MG63 (cell line): Measurements from ENCODE around the gene SYT15. TPM values are rescaled to one million over a fixed set of nuclear protein-coding genes. Genes with fewer than 3 reads are reported as not detected.
"Not testable (repeated sequence)": the region's sequence is repeated elsewhere in the genome, so short reads cannot be mapped to it uniquely, and the experiment has no call there.

ENCODE experiments used
- DNase-seq: peaks from one replicate; pipeline ENCODE4 v3.0.0-alpha.2; 2020
- H3K27me3 ChIP-seq: fragments of 250-450 bp; sonication (Bioruptor Pico); 2 replicates; pipeline ENCODE4 v1.5.1; 2020; ENCODE audit warnings: mild to moderate bottlenecking, moderate library complexity
- H3K36me3 ChIP-seq: fragments of 250-450 bp; sonication (Bioruptor Pico); 2 replicates; pipeline ENCODE4 v1.5.1; 2020; ENCODE audit warnings: mild to moderate bottlenecking, moderate library complexity
- H3K4me3 ChIP-seq: fragments of 250-450 bp; sonication (Bioruptor Pico); 2 replicates; pipeline ENCODE4 v1.5.1; 2020; ENCODE audit warnings: mild to moderate bottlenecking, moderate library complexity
- H3K9me3 ChIP-seq: fragments of 250-450 bp; sonication (Bioruptor Pico); 2 replicates; pipeline ENCODE4 v1.5.1; 2020; ENCODE audit warnings: mild to moderate bottlenecking, moderate library complexity
- total RNA-seq: library from RNA; depleted of rRNA; stranded (reverse); fragments of >200 nt; shearing (Covaris generic); gene quantifications from 2 replicates; pipeline ENCODE4 v1.2.3, GENCODE V29; 2014; ENCODE audit warnings: low replicate concordance

The SYT15 gene
- total RNA-seq, 1 experiment from 2014 or later: not detected

GRCh38 chr10:46552526-46553237 lies 26.2 kb upstream of the SYT15 start:
- Histone ChIP-seq H3K9me3 (no peaks in the 10 kb centered on the region), H3K36me3 (no peaks in the 10 kb centered on the region), H3K27me3 (no peaks in the 10 kb centered on the region), H3K4me3 (no peak overlapping the region)
- no peak for DNase-seq

- Histone ChIP-seq H3K36me3 (no peaks in the 10 kb centered on the region), H3K4me3 (no peak overlapping the region), H3K27me3 (no peaks in the 10 kb centered on the region), H3K9me3 (no peaks in the 10 kb centered on the region)
- DNase-seq: no peak
These were observed 25.5 kb upstream of the SYT15 start for GRCh38 chr10:46553238-46554049.

- Histone ChIP-seq H3K9me3 (no peaks in the 10 kb centered on the region), H3K36me3 (no peaks in the 10 kb centered on the region), H3K27me3 (no peaks in the 10 kb centered on the region; the same call in 1 of the 2 replicates), H3K4me3 (no peak overlapping the region)
- DNase-seq: no peak
These were observed 24.7 kb upstream of the SYT15 start for GRCh38 chr10:46554166-46554781.

GRCh38 chr10:46555366-46555712 lies 23.6 kb upstream of the SYT15 start:
- Histone ChIP-seq H3K36me3 (no peaks in the 10 kb centered on the region), H3K9me3 (no peaks in the 10 kb centered on the region), H3K4me3 (no peak overlapping the region), H3K27me3 (peaks cover under 1% of the 10 kb centered on the region; the same call in 1 of the 2 replicates)
- DNase-seq: no peak

GRCh38 chr10:46555713-46556514 lies 23.0 kb upstream of the SYT15 start:
- no peak overlapping the region for H3K4me3 ChIP-seq
- no peaks in the 10 kb centered on the region for H3K9me3 ChIP-seq
- peaks cover 5% of the 10 kb centered on the region for H3K27me3 ChIP-seq
- DNase-seq: no peak
- no peaks in the 10 kb centered on the region for H3K36me3 ChIP-seq

- Histone ChIP-seq H3K9me3 (no peaks in the 10 kb centered on the region), H3K4me3 (no peak within 1 kb of the TSS), H3K36me3 (no peaks in the 10 kb centered on the region), H3K27me3 (peaks cover 9% of the 10 kb centered on the region)
- DNase-seq: no peak
These were observed 22.2 kb upstream of the SYT15 start, which contains the start of gene GPRIN2 for GRCh38 chr10:46556515-46557318. TSS of gene GPRIN2 (minus strand) at chr10:46556658. CDS start at chr10:46550736, 5,922 bp downstream.

GRCh38 chr10:46557319-46558121 lies 21.4 kb upstream of the SYT15 start:
- H3K36me3 ChIP-seq: no peaks in the 10 kb centered on the region
- no peak for DNase-seq
- H3K4me3 ChIP-seq: no peak overlapping the region
- H3K9me3 ChIP-seq: no peaks in the 10 kb centered on the region
- H3K27me3 ChIP-seq: peaks cover 9% of the 10 kb centered on the region

GRCh38 chr10:46558122-46558391 lies 20.9 kb upstream of the SYT15 start:
- no peak for DNase-seq
- Histone ChIP-seq H3K4me3 (no peak overlapping the region), H3K36me3 (no peaks in the 10 kb centered on the region), H3K9me3 (no peaks in the 10 kb centered on the region), H3K27me3 (peaks cover 9% of the 10 kb centered on the region)

- DNase-seq: no peak
- Histone ChIP-seq H3K27me3 (peaks cover 9% of the 10 kb centered on the region), H3K9me3 (no peaks in the 10 kb centered on the region), H3K4me3 (no peak overlapping the region), H3K36me3 (no peaks in the 10 kb centered on the region)
These were observed 20.3 kb upstream of the SYT15 start for GRCh38 chr10:46558392-46559185.

GRCh38 chr10:46559231-46559671 lies 19.7 kb upstream of the SYT15 start:
- no peak for DNase-seq
- Histone ChIP-seq H3K9me3 (no peaks in the 10 kb centered on the region), H3K27me3 (peaks cover 9% of the 10 kb centered on the region), H3K36me3 (no peaks in the 10 kb centered on the region), H3K4me3 (no peak overlapping the region)

- H3K27me3 ChIP-seq: peaks cover 9% of the 10 kb centered on the region
- no peaks in the 10 kb centered on the region for H3K36me3 ChIP-seq
- DNase-seq: no peak
- no peaks in the 10 kb centered on the region for H3K9me3 ChIP-seq
- H3K4me3 ChIP-seq: no peak overlapping the region
These were observed 18.5 kb upstream of the SYT15 start for GRCh38 chr10:46560381-46560780.

GRCh38 chr10:46560952-46561351 lies 18.0 kb upstream of the SYT15 start:
- DNase-seq: no peak
- no peaks in the 10 kb centered on the region for H3K9me3 ChIP-seq
- peaks cover 9% of the 10 kb centered on the region for H3K27me3 ChIP-seq
- H3K36me3 ChIP-seq: no peaks in the 10 kb centered on the region
- H3K4me3 ChIP-seq: no peak overlapping the region

- DNase-seq: peak; percentile 65
- not testable (repeated sequence) for H3K9me3 ChIP-seq, H3K4me3 ChIP-seq, H3K27me3 ChIP-seq, H3K36me3 ChIP-seq
These were observed 13.2 kb upstream of the SYT15 start for GRCh38 chr10:46565591-46566332.

- DNase-seq, H3K27me3 ChIP-seq, H3K36me3 ChIP-seq, H3K9me3 ChIP-seq, H3K4me3 ChIP-seq: not testable (repeated sequence)
These were observed 11.8 kb upstream of the SYT15 start for GRCh38 chr10:46567151-46567550.
